CMK (cell line): Measurements from ENCODE around the gene HSPH1.
"Not testable (repeated sequence)": the region's sequence is repeated elsewhere in the genome, so short reads cannot be mapped to it uniquely, and the experiment has no call there.

Source experiments
- DNase-seq: peaks from one replicate; pipeline ENCODE4 v3.0.0-alpha.2; 2010; ENCODE audit warnings: low read depth

HSPH1 gene

GRCh38 chr13:31131470-31131961 lies 30.2 kb downstream of the HSPH1 start:
- DNase-seq: no peak

- DNase-seq: no peak
Observed at GRCh38 chr13:31129419-31129818, 32.3 kb downstream of the HSPH1 start.

- no peak for DNase-seq
Observed at GRCh38 chr13:31124204-31124603, 37.5 kb downstream of the HSPH1 start.

GRCh38 chr13:31122544-31123260 lies 39.0 kb downstream of the HSPH1 start:
- no peak for DNase-seq

GRCh38 chr13:31122143-31122542 lies 39.6 kb downstream of the HSPH1 start:
- no peak for DNase-seq

GRCh38 chr13:31121379-31122140 lies 40.1 kb downstream of the HSPH1 start:
- DNase-seq: no peak

- no peak for DNase-seq
Observed at GRCh38 chr13:31119966-31120700, 41.6 kb downstream of the HSPH1 start.

GRCh38 chr13:31119526-31119925 lies 42.2 kb downstream of the HSPH1 start:
- DNase-seq: no peak

GRCh38 chr13:31116224-31116623 lies 45.5 kb downstream of the HSPH1 start:
- DNase-seq: no peak

GRCh38 chr13:31115616-31116015 lies 46.1 kb downstream of the HSPH1 start:
- DNase-seq: no peak

GRCh38 chr13:31114641-31115040 lies 47.1 kb downstream of the HSPH1 start:
- no peak for DNase-seq

- DNase-seq: no peak
Observed at GRCh38 chr13:31111136-31111535, 50.6 kb downstream of the HSPH1 start.

- no peak for DNase-seq
Observed at GRCh38 chr13:31110617-31111016, 51.1 kb downstream of the HSPH1 start.

- no peak for DNase-seq
Observed at GRCh38 chr13:31110169-31110568, 51.5 kb downstream of the HSPH1 start.

GRCh38 chr13:31107109-31107508 lies 54.6 kb downstream of the HSPH1 start:
- DNase-seq: no peak

GRCh38 chr13:31105856-31106255 lies 55.8 kb downstream of the HSPH1 start:
- no peak for DNase-seq

GRCh38 chr13:31105020-31105795 lies 56.5 kb downstream of the HSPH1 start:
- DNase-seq: no peak

- no peak for DNase-seq
Observed at GRCh38 chr13:31102905-31103304, 58.8 kb downstream of the HSPH1 start.

GRCh38 chr13:31101472-31102170 lies 60.1 kb downstream of the HSPH1 start:
- no peak for DNase-seq

- no peak for DNase-seq
Observed at GRCh38 chr13:31100721-31101120, 61.0 kb downstream of the HSPH1 start.

- not testable (repeated sequence) for DNase-seq
Observed at GRCh38 chr13:31097911-31098434, 63.7 kb downstream of the HSPH1 start.
